GM23248 (cell line): ENCODE data around the gene UBTF. TPM values are rescaled to one million over a fixed set of nuclear protein-coding genes. Genes with fewer than 3 reads are reported as not detected.

ENCODE experiments used
- DNase-seq: peaks from one replicate; pipeline ENCODE4 v3.0.0-alpha.2; 2015
- H2AFZ ChIP-seq: fragments of 200-600 bp; sonication (generic); 2 replicates; pipeline ENCODE4 v1.6.1; 2016; ENCODE audit warnings: antibody characterized with exemption
- H3F3A ChIP-seq: fragments of 200-600 bp; sonication (generic); 2 replicates; pipeline ENCODE4 v1.6.1; 2016; ENCODE audit warnings: mild to moderate bottlenecking, antibody characterized with exemption, mixed run types; ENCODE audit not compliant: insufficient read depth
- H3K27ac ChIP-seq: fragments of 200-600 bp; sonication (generic); 2 replicates; pipeline ENCODE4 v1.5.1; 2016; ENCODE audit warnings: mild to moderate bottlenecking
- H3K27me3 ChIP-seq: fragments of 200-600 bp; sonication (generic); replicated peaks from 2 replicates; pipeline ENCODE4 v1.6.1; 2016; ENCODE audit warnings: mild to moderate bottlenecking; ENCODE audit not compliant: insufficient read depth
- H3K36me3 ChIP-seq: fragments of 200-600 bp; sonication (generic); 2 replicates; pipeline ENCODE4 v1.6.1; 2016; ENCODE audit warnings: low read depth, mild to moderate bottlenecking
- H3K4me1 ChIP-seq: fragments of 200-600 bp; sonication (generic); 2 replicates; pipeline ENCODE4 v1.6.1; 2016; ENCODE audit warnings: mild to moderate bottlenecking; ENCODE audit not compliant: insufficient read depth
- H3K4me2 ChIP-seq: fragments of 200-600 bp; sonication (generic); one replicate; pipeline ENCODE4 v1.6.1; 2016; ENCODE audit warnings: mild to moderate bottlenecking; ENCODE audit not compliant: unreplicated experiment
- H3K4me3 ChIP-seq: fragments of 200-600 bp; sonication (generic); 2 replicates; pipeline ENCODE4 v1.5.1; 2016; ENCODE audit warnings: mild to moderate bottlenecking
- H3K79me2 ChIP-seq: fragments of 200-600 bp; sonication (generic); 2 replicates; pipeline ENCODE4 v1.6.1; 2016; ENCODE audit warnings: mild to moderate bottlenecking; ENCODE audit not compliant: insufficient read depth
- H3K9ac ChIP-seq: fragments of 200-600 bp; sonication (generic); 2 replicates; pipeline ENCODE4 v1.6.1; 2016; ENCODE audit warnings: mild to moderate bottlenecking
- H3K9me2 ChIP-seq: fragments of 200-600 bp; sonication (generic); 2 replicates; pipeline ENCODE4 v1.6.1; 2016; ENCODE audit warnings: mixed run types, mild to moderate bottlenecking, moderate library complexity; ENCODE audit not compliant: insufficient read depth
- H3K9me3 ChIP-seq: fragments of 200-600 bp; sonication (generic); one replicate; pipeline ENCODE4 v1.6.1; 2017; ENCODE audit warnings: low read depth
- H4K20me1 ChIP-seq: fragments of 200-600 bp; sonication (generic); 2 replicates; pipeline ENCODE4 v1.6.0; 2016; ENCODE audit not compliant: insufficient read depth
- EZH2 ChIP-seq: fragments of 200-600 bp; sonication (generic); IDR thresholded peaks from 2 replicates; pipeline ENCODE4 v1.6.1; 2018; ENCODE audit warnings: antibody characterized with exemption, mild to moderate bottlenecking; ENCODE audit not compliant: insufficient read depth, poor library complexity, severe bottlenecking
- EZH2phosphoT487 ChIP-seq: fragments of 200-600 bp; sonication (generic); IDR thresholded peaks from 2 replicates; pipeline ENCODE4 v1.6.1; 2018; ENCODE audit warnings: antibody characterized with exemption, moderate library complexity, mild to moderate bottlenecking, low read depth; ENCODE audit not compliant: insufficient read depth
- WGBS, 2 experiments: methylation state at CpG; one replicate each; pipeline ENCODE4 v1.1.6; 2015 to 2017; ENCODE audit warnings: low lambda C conversion rate in 2 of 2, low coverage in 1 of 2; ENCODE audit errors: missing lambda C conversion rate in 2 of 2; 5-methylcytosine and 5-hydroxymethylcytosine counted together
- in situ Hi-C: fragments of 300-500 bp; cut with MboI; formaldehyde crosslinking; loops from 2 replicates; pipeline ENCODE4 v1.15.0; 2020
- polyA plus RNA-seq: library from polyadenylated mRNA; unstranded; fragments of >200 nt; fragmentation: Nextera tagmentation; extraction: Ambion mirVana; gene quantifications from 2 replicates; pipeline ENCODE4 v1.2.1, GENCODE V29; 2016
- total RNA-seq: library from RNA; depleted of rRNA; stranded (reverse); fragments of >200 nt; shearing (Covaris generic); gene quantifications from 2 replicates; pipeline ENCODE4 v1.2.3, GENCODE V29; 2014

UBTF gene
- total and polyA plus RNA-seq, 2 experiments from 2014 or later = 48.2 to 62.3 TPM

DNA sequence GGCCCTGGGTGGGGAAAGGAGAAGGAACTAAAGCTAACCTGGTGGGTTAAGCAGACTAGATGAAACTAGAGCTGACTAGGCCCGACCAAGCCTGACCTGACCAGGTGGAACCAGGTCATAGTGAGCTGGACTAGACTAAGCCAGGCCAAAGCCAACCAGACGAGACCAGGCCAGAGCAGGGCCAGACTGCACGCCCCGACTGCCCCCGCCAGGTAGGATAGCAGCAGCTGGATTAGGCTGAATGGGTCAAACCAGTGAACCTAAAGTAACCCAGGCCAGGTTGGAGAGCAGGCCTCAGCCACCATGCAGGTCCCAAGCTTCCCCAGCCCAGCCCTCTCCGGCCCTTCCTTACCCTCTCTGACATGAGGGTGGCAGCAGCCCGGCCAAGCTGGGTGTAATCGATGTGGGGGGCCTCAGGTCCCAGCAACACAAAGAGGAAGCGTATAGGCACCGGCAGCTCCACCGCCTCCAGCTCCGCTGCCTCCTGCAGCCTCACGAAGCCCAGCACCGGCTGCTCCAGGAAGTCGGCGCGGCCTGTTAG, 39.4 kb upstream of the UBTF start:
- 81 to 83% methylated on average over 17 of the region's 17 CpGs for WGBS, 2 experiments
- Histone ChIP-seq H4K20me1 (no peaks in the 10 kb centered on the region), H3F3A (no peaks in the 10 kb centered on the region), H2AFZ (no peak overlapping the region), H3K4me3 (no peak overlapping the region), H3K4me1 (no peaks in the 10 kb centered on the region), H3K27ac (no peak overlapping the region), H3K36me3 (no peaks in the 10 kb centered on the region), H3K9me3 (no peaks in the 10 kb centered on the region), H3K4me2 (no peak overlapping the region), H3K9ac (no peak overlapping the region), H3K79me2 (no peaks in the 10 kb centered on the region), H3K27me3 (peaks cover 7% of the 10 kb centered on the region; the same call in 1 of the 2 replicates), H3K9me2 (no peaks in the 10 kb centered on the region)
- in situ Hi-C loops = no loop called here
- TF ChIP-seq EZH2 (no peak), EZH2phosphoT487 (no peak)
- DNase-seq = no peak

- Histone ChIP-seq H2AFZ (no peak overlapping the region), H3K27ac (no peak overlapping the region), H3K9me2 (no peaks in the 10 kb centered on the region), H3K4me2 (no peak overlapping the region), H3K4me3 (no peak overlapping the region), H3K79me2 (no peaks in the 10 kb centered on the region), H4K20me1 (no peaks in the 10 kb centered on the region), H3K36me3 (no peaks in the 10 kb centered on the region), H3F3A (no peaks in the 10 kb centered on the region), H3K9ac (no peak overlapping the region), H3K4me1 (no peaks in the 10 kb centered on the region), H3K9me3 (no peaks in the 10 kb centered on the region), H3K27me3 (peaks cover 7% of the 10 kb centered on the region; the same call in 1 of the 2 replicates)
- no peak for DNase-seq
- WGBS, 2 experiments = 80 to 81% methylated on average over 19 to 23 of the region's 23 CpGs
- in situ Hi-C loops = no loop called here
- no peak for TF ChIP-seq EZH2
- TF ChIP-seq EZH2phosphoT487 = no peak
These were observed 38.6 kb upstream of the UBTF start for GRCh38 chr17:44257815-44258760.

- H3K9ac ChIP-seq = no peak overlapping the region
- no peaks in the 10 kb centered on the region for H3K9me2 ChIP-seq
- in situ Hi-C loops = no loop called here
- TF ChIP-seq EZH2phosphoT487 (no peak), EZH2 (no peak)
- H3K4me2 ChIP-seq = no peak overlapping the region
- peaks cover 7% of the 10 kb centered on the region; the same call in 1 of the 2 replicates for H3K27me3 ChIP-seq
- H3K36me3 ChIP-seq = no peaks in the 10 kb centered on the region
- 39 to 56% methylated on average over 4 of the region's 4 CpGs for WGBS, 2 experiments
- DNase-seq = no peak
- no peaks in the 10 kb centered on the region for H3K9me3 ChIP-seq
- no peaks in the 10 kb centered on the region for H4K20me1 ChIP-seq
- no peaks in the 10 kb centered on the region for H3K79me2 ChIP-seq
- H3K4me1 ChIP-seq = no peaks in the 10 kb centered on the region
- no peaks in the 10 kb centered on the region for H3F3A ChIP-seq
- no peak overlapping the region for H2AFZ ChIP-seq
- no peak overlapping the region for H3K4me3 ChIP-seq
- H3K27ac ChIP-seq = no peak overlapping the region
These were observed 37.2 kb upstream of the UBTF start for GRCh38 chr17:44256671-44257070.

DNA sequence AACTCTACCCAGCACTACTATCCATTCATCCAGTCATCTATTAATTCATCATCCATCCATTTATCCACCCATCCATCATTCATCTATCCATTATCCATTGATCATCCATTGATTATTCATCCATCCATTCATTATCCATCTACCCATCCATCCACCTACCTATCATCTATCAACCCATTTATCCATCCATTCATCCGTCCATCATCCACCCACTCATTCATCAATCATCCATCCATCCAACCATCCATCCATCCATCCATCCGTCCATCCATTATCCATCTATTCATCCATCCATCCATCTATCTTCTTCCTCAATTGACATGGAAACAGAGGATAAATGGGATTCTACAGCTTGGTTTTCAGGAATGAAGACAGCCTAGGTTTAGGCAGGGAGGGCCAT, 36.4 kb upstream of the UBTF start:
- Histone ChIP-seq H3K79me2 (no peaks in the 10 kb centered on the region), H3K4me1 (no peaks in the 10 kb centered on the region), H3K4me2 (no peak overlapping the region), H3K27ac (no peak overlapping the region), H3K4me3 (no peak overlapping the region), H3K9me3 (no peaks in the 10 kb centered on the region), H4K20me1 (no peaks in the 10 kb centered on the region), H2AFZ (no peak overlapping the region), H3K36me3 (no peaks in the 10 kb centered on the region), H3F3A (no peaks in the 10 kb centered on the region), H3K9ac (no peak overlapping the region), H3K27me3 (peaks cover 7% of the 10 kb centered on the region; the same call in 1 of the 2 replicates), H3K9me2 (no peaks in the 10 kb centered on the region)
- in situ Hi-C loops = no loop called here
- WGBS, 2 experiments = 62 to 65% methylated on average over 2 of the region's 2 CpGs
- TF ChIP-seq EZH2 = no peak
- no peak for TF ChIP-seq EZH2phosphoT487
- no peak for DNase-seq
